ENCODE measurements around the gene KDM6A.
"Not testable (repeated sequence)": the region's sequence is repeated elsewhere in the genome, so short reads cannot be mapped to it uniquely, and the experiment has no call there.

KDM6A gene

DNA sequence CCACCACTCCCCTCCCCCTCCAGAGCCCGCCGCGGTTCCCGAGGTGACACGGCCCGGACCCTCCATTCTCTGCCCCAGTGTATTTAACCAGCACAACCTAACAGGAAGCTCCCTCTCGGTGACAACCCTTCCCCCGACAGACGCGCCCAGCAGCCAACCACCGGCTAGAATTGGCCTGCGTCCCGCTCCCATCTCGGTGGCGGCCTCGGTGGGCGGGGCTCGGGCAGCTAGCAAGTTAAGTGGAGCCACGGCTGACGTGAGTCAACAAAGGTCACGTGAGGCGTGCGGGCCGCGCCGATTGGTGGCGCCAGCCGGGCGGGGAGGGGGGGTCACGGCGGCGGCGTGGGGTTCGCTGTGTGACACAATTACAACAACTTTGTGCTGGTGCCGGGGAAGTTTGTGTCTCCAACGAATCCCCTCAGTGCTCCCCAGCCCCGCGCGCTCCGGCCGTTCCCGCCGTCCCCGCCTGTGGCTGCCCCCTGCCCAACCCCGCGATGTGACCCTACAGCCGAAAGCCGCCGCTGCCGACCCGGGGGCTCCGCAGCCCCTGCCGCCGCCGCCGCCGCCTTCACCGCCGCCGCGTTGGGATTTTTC lies at the start of gene KDM6A:
KDM6A (plus strand) TSS at position 368 of the 594 bp plus-strand sequence. CDS start 364 bp downstream, outside the sequence.
- DNase-seq (ENCODE audit: low read depth in 2 of 2), result peak; percentile 92 to 100

DNA sequence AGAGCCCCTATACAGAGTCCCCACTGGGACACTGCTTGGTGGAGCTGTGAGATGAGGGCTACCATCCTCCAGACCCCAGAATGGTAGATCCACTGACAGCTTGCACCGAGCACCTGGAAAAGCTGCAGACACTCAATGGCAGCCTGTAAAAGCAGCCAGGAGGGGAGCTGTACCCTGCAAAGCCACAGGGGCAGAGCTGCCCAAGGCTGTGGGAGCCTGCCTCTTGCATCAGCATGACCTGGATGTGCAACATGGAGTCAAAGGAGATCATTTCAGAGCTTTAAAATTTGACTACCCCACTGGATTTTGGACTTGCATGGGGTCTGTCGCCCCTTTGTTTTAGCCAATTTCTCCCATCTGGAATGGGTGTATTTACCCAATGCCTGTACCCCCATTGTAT lies 49.8 kb upstream of the KDM6A start:
- DNase-seq (ENCODE audit: low read depth in 2 of 2), result not testable (repeated sequence)

DNA sequence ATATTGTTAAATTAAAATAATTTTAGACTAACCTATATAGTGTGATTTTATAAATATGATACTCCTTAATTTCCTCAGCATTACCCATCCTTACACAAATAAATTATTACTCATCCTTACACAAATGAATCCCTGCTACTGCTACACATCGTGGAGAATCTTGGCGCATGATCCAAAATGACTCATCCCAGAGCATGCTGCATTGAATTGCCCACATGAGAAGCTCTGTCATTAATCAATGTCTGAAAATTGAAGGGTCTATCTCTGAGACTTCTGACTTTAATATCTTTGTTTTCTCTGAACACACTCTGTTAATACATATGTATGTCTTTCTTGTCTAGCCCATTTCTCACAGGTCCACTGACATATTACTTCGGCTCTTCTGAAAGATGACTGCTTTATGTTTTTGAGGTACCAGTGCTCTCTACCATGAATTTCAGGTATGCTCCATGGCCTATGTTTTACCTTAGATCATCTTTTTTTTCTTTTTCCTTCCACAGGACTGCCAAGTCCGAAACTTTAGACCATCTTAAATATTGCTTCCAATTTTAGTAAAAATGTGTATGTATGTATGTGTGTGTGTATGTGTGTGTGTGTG lies 44.9 kb upstream of the KDM6A start:
- no peak for DNase-seq (ENCODE audit: low read depth in 2 of 2)

DNA sequence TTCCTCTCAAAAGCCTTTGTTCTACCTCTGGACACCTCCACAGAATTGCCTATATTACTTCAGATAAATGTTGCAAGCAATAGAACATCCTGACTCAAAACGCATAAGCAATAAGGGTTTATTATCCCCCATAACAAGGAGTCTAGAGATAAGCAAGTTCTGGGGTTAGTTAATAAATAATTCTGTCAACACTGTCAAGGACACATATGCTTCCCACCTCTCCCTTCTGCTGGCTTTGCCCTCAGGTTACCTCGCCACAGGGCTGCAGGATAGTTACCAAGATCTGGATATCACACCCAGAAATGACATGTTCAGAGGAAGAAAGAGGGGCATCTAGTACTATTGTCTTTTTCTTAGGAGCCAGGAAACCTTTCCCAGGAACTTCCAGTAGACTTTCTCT lies 43.2 kb upstream of the KDM6A start:
- DNase-seq (ENCODE audit: low read depth in 2 of 2), result no peak

DNA sequence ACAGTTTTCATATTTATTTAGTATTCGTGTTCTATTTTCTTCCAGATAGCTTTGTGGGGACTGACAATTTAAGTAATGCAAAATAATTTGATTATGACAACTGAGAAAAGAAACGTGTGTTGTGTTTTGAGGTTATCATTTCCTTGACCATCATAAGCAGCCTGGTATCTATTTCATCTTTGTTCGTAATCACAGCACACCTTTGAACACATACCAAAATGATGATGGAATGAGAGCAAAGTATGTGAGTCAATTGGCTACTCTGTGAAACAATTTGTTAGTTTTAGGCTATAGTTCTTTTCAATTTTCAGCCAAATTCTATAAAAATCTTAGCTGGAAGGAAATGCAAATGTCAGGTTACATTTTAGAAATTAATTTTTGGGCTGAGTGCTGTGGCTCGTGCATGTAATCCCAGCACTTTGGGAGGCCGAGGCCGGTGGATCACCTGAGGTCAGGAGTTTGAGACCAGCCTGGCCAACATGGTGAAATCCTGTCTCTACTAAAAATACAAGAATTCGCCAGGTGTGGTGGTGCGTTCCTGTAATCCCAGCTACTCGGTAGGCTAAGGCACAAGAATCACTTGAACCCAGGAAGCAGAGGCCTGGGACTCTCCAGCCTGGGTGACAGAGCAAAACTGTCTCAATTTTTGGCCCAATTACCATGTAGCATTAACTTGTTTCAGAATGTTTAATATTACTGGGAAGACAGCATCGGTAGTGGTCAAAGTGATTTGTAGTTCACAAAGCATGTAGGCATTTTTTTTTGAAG lies 30.3 kb upstream of the KDM6A start:
- DNase-seq (ENCODE audit: low read depth in 2 of 2), result no peak

DNA sequence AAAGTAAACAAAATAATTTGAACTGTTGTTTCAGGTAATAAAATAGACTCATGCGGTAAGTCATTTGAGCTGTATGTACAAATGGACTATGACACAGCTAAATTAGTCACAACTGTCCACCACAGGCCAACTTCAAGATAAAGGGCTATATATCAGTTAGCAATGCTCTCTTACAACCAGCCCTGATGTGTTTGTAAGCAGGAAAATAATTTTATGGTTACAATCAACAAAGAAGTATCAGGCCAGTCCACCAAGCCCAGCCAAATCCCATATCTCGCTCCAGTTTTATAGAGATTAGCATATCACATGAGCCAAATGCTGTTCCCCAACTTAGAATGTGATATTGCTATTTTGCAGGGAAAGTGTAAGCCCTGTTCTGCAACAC lies 29.7 kb upstream of the KDM6A start:
- no peak for DNase-seq (ENCODE audit: low read depth in 2 of 2)

DNA sequence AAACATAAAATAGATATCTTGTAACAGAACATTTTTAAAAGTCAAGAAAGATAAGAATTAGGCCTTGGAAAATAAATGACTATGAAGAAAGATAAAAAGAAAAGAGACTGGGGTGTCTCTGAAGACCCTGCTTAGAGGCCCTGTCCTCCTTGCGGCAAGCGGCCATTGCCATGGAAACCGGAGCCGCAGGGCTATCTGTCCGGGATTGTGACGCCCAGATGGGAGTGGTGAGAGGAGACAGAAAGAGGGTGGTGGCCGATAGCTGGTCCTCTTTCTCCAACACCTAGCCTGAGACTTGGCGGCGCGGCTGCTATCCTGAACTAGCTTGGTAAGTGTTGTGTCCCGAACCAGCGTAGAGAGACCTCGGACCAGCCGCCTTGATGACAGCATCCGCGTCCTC lies 29.2 kb upstream of the KDM6A start, which contains the start of gene DUSP21:
DUSP21 (plus strand) TSS at position 269 of the 400 bp plus-strand sequence; CDS start at position 381, 112 bp downstream.
- DNase-seq (ENCODE audit: low read depth in 2 of 2), result no peak

DNA sequence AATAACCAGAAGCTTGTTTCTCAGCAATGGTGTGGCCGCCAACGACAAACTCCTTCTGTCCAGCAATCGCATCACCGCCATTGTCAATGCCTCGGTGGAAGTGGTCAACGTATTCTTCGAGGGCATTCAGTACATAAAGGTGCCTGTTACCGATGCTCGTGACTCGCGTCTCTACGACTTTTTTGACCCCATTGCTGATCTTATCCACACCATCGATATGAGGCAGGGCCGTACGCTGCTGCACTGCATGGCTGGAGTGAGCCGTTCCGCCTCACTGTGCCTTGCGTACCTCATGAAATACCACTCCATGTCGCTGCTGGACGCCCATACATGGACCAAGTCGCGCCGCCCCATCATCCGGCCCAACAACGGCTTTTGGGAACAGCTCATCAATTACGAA lies 28.8 kb upstream of the KDM6A start:
- no peak for DNase-seq (ENCODE audit: low read depth in 2 of 2)

DNA sequence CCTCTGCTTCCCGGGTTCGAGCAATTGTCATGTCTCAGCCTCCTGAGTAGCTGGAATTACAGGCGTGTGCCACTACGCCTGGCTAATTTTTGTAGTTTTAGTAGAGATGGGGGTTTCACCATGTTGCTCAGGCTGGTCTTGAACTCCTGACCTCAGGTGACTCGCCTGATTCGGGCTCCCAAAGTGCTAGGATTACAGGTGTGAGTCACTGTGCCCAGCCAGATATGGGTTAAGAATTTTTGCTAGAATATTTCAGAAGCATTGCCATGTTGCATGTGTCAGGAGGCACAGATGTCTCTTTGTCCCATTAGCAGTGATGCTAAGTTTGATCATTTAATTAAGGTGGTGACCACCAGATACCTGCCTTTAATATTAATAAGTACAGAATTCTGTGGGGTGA lies 22.1 kb upstream of the KDM6A start:
- not testable (repeated sequence) for DNase-seq (ENCODE audit: low read depth in 2 of 2)

DNA sequence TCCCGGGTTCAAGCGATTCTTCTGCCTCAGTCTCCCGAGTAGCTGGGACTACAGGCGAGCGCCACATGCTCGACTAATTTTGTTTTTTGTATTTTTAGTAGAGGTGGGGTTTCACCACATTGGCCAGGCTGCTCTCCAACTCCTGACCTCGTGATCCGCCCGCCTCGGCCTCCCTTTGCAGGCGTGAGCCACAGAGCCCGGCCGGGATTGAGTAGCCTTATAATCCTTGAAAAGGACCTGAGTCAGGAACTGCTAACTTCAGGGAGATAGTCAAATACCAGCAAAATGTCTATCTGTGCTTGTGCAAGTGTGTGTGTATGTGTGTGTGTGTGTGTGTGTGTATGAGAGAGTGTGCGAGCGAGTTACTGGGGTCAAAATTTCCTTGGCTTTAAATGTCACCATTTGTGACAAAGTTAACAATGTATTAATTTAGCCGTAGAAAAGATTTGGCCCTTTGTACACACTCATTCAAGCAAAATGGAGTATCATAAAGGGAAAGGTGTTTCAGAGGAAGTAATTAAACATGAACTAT lies 1.8 kb upstream of the KDM6A start:
- DNase-seq (ENCODE audit: low read depth in 2 of 2), result no peak

DNA sequence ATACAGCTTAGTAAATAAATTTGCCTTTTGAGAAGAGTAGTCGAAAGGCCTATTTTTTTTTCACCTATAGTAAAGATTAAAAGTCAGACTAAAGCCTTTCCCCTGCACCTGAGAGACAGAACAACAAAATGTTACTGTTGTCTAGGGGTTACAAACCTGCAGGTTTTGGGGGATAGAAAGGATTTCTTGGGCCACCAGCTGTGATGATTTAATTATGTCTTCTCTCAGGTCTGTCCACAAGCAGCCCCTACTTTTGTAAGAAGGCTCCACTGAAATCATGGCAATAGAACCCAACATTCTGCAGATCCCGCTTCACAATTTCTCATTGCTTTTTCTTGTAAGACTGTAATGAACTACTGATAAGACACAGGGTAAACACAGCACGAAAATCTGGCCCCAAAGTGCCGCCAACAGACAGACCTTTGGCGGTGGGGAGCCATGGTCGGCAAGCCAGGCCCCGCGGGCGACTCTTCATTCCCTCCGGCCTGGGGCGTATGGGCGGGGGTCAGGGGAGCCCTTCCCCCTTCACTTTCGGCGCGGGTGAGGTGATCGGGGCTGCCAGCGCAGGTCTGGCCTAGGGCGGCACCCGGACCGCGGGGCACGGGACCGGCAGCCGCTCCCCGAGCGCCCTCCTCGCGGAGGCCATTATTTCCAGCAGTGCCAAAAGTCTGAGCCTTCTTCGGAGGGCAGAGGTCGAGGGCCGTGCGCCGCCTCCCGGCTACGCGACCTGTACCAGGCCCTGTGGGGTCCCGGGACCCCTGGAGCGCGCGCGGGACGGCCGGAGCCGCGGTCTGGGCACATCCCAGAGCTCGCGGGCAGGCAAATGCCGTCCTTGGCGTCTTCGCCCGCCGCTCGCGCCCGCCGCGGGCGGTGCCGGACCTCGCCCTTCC lies 812 bp upstream of the KDM6A start:
- no peak for DNase-seq (ENCODE audit: low read depth in 2 of 2)

DNA sequence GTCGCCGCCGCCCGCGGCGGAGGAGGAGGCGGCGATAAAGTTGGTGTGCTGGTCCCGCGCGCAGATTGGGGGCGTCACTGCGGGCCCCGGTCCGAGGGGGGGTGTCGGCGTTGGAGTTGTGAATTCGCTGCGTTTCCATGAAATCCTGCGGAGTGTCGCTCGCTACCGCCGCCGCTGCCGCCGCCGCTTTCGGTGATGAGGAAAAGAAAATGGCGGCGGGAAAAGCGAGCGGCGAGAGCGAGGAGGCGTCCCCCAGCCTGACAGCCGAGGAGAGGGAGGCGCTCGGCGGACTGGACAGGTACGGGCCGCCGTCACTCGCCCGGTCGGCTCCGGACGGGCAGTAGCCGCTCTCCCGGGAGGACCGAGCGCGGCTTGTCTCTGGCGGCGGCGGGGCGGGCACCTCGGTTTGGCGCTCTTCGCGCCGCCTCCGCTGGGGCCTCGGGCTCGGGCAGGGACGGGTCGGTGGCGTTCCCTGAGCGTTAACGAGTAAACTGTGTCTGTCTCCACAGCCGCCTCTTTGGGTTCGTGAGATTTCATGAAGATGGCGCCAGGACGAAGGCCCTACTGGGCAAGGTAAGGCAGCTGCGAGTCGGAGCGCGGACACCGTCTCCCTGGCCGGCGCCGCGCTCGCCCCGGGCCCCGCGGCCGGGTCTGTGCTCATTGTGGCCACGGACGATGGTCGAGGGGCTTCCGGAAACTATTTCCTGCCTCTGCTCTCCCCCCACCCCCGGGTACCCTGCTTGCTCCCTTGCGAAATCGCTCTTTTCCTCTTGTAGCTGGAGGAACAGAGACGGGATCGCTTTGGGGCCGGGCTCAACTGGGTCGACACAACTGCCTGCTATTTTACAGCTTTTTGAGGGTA lies 658 bp downstream of the KDM6A start:
- peak in 1 of 2 donors; percentile 31 for DNase-seq (ENCODE audit: low read depth in 2 of 2)

DNA sequence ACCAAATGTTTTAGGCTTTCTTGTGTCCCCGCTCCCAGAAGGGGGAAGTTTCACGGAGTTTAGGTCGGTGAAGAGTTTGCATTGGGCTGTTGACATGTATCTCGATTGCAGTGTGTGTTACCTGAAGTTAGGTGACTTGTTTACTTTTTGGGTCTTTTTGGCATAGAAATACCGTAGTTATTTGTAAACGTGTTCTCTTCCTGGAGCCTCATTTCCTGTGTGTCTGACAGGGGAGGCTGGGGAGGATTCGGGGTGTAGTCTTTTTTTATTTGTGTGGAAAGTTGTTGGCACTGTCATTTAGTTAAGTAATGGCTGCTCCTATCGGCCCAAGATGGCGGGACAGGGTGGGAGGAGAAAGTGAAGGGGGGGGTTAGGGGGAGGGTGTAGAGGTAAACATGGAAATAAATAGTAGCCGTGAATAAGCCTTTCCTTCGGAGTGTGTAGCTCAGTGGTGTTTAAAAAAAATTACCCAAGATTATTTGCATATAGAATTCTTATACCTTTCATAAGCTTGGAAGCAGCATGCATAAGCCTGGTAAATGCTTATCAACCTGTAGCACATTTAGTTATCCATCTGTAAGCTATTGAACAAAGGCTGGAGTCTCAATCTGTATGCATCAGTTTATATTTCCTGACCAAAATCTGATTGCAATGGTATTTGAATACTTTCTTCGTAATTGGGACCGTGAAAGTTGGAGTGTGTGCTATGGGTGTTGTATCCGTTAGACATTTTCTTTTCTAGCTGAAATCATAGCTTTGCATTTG lies 1.6 kb downstream of the KDM6A start:
- DNase-seq (ENCODE audit: low read depth in 2 of 2), result no peak

DNA sequence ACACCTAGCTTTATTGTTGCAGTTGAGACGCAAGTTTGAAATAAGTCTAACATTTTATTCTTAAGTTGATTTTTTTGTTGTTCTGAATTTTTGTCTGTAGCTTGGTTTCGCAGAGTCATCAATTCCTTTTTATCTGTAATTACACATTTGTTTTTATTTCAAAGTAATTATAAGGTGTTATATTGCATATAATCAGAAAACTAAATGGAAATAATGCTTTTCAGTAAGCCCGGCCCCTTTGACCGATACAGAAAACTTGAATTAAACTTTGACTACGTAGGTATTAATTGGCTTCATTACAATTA lies 2.1 kb downstream of the KDM6A start:
- DNase-seq (ENCODE audit: low read depth in 2 of 2), result no peak

DNA sequence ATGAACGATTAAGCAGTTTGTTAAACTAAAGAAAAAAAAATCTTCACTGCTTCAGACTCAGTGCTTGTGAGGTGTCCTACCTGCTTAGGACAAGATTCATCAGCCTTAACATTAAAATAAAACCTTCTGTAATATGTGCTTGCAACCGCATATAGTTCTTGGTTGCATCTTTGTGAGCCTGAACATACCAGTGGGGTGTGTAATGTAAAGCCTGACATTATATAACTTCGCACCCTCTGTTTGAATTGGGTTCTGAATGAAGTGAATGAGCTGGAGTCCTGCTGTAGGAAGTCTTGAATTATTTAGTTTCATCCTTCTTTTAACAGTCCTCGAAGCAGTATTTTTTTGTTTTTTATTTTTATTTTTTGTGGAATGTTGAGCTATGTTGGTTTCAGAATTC lies 3.1 kb downstream of the KDM6A start:
- no peak for DNase-seq (ENCODE audit: low read depth in 2 of 2)

DNA sequence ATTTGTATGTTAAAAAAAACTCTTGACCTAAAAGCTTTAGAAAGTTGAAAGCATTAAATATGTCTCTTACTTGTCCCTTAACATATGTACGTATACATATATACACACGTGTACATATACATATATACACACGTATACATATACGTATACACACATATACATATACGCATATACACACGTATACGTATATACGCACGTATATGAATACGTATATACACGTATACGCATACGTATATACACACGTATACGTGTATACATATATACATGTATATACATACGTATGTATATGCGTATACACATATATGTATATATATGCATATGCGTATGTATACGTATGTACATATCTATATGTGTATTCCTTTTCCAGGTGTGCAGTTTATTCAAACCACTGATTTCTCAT lies 3.8 kb downstream of the KDM6A start:
- DNase-seq (ENCODE audit: low read depth in 2 of 2), result no peak

DNA sequence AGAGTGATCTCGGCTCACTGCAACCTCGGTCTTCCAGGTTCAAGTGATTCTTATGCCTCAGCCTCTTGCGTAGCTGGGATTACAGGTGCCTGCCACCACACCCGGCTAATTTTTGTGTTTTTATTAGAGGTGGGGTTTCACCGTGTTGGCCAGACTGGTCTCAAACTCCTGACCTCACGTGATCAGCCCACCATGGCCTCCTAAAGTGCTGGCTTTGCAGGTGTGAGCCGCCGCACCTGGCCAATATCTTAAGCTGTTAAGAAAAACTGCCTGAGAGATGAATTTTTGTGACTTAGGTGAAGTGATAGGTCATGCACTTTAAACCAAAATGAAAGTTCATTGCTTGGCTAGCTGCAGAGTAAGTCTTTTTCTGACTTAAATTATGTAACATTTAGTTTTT lies 5.8 kb downstream of the KDM6A start:
- no peak for DNase-seq (ENCODE audit: low read depth in 2 of 2)

DNA sequence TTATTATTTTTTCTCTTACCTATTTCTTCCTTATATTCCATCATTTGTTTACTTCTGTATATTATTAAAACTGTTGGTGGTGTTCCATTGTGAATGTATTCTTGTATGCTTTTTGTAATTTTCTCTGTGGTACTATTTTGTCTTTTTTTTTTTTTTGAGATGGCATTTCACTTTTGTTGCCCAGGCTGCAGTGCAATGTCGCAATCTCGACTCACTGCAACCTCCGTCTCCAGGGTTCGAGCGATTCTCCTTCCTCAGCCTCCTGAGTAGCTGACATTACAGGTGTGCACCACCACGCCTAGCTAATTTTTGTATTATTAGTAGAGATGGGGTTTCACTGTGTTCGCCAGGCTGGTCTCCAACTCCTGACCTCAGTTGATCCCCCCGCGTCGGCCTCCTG lies 8.6 kb downstream of the KDM6A start:
- DNase-seq (ENCODE audit: low read depth in 2 of 2), result no peak

DNA sequence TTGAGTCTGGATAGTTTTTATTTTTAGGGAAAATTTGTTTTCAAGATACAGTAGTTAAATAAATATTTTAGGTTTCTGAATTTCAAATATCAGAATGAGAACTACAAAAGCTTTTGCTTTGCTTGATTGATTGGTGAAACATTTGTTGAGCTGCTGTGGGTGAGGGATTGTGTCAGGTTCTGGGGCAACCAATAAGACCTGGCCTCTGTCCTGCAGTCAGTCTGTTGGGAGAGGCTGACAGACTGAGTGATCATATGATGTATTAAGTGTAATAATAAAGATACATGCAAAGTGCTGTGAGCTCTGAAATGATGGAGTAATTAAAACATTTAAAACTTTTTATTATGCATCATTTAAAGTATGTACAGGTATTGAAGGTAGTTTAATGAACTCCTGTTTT lies 9.6 kb downstream of the KDM6A start:
- no peak for DNase-seq (ENCODE audit: low read depth in 2 of 2)

DNA sequence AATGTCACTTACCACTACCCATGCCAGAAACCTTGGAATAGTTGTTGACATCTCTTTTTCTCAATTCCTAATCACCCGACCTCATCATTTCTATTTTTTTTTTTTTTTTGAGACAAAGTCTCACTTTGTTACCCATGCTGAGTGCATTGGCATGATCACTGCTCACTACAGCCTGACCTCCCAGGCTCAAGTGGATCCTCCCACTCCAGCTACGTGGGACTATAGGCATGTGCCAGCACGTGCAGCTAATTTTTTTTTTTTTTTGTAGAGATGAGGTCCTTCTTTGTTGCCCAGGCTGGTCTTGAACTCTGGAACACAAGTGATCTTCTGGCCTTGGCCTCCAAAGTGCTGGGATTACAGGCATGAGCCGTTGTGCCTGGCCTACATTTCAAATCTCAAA lies 12.0 kb downstream of the KDM6A start:
- DNase-seq (ENCODE audit: low read depth in 2 of 2), result no peak
